ENCODE data around the gene CPA1.

Gene CPA1

GRCh38 chr7:130396109-130396508 is 15.8 kb downstream of the CPA1 start:
- no peak for TF ChIP-seq CTCF (IDR thresholded peaks at IDR 0.05; ENCODE audit: poor library complexity, severe bottlenecking)
- H3K27me3 ChIP-seq (ENCODE audit: insufficient read depth, poor library complexity, severe bottlenecking): no peaks in the 10 kb centered on the region
- H3K9me3 ChIP-seq (ENCODE audit: severe bottlenecking): no peaks in the 10 kb centered on the region
- no peak overlapping the region for H3K4me3 ChIP-seq (ENCODE audit: severe bottlenecking)
- H3K4me1 ChIP-seq (ENCODE audit: insufficient read depth, poor library complexity, severe bottlenecking): no peaks in the 10 kb centered on the region
- ATAC-seq (ENCODE audit: low read depth) (no peak), DNase-seq (ENCODE audit: low spot score) (no peak)
- H3K36me3 ChIP-seq (ENCODE audit: low read depth): peaks cover 10% of the 10 kb centered on the region
- no peak overlapping the region for H3K27ac ChIP-seq (ENCODE audit: poor library complexity, severe bottlenecking)

GRCh38 chr7:130397051-130397757 is 16.9 kb downstream of the CPA1 start:
- ATAC-seq (ENCODE audit: low read depth): no peak
- DNase-seq (ENCODE audit: low spot score): no peak
- H3K9me3 ChIP-seq (ENCODE audit: severe bottlenecking): no peaks in the 10 kb centered on the region
- no peak overlapping the region for H3K4me3 ChIP-seq (ENCODE audit: severe bottlenecking)
- TF ChIP-seq CTCF (IDR thresholded peaks at IDR 0.05; ENCODE audit: poor library complexity, severe bottlenecking): no peak
- H3K27ac ChIP-seq (ENCODE audit: poor library complexity, severe bottlenecking): no peak overlapping the region
- H3K36me3 ChIP-seq (ENCODE audit: low read depth): peaks cover 13% of the 10 kb centered on the region
- no peaks in the 10 kb centered on the region for H3K27me3 ChIP-seq (ENCODE audit: insufficient read depth, poor library complexity, severe bottlenecking)
- H3K4me1 ChIP-seq (ENCODE audit: insufficient read depth, poor library complexity, severe bottlenecking): no peaks in the 10 kb centered on the region

- Histone ChIP-seq H3K36me3 (ENCODE audit: low read depth) (peaks cover 14% of the 10 kb centered on the region), H3K9me3 (ENCODE audit: severe bottlenecking) (no peaks in the 10 kb centered on the region), H3K27ac (ENCODE audit: poor library complexity, severe bottlenecking) (no peak overlapping the region), H3K27me3 (ENCODE audit: insufficient read depth, poor library complexity, severe bottlenecking) (no peaks in the 10 kb centered on the region), H3K4me1 (ENCODE audit: insufficient read depth, poor library complexity, severe bottlenecking) (no peaks in the 10 kb centered on the region), H3K4me3 (ENCODE audit: severe bottlenecking) (no peak overlapping the region)
- no peak for TF ChIP-seq CTCF (IDR thresholded peaks at IDR 0.05; ENCODE audit: poor library complexity, severe bottlenecking)
- no peak for DNase-seq (ENCODE audit: low spot score)
- no peak for ATAC-seq (ENCODE audit: low read depth)
Observed at GRCh38 chr7:130397758-130398073, 17.4 kb downstream of the CPA1 start.

- ATAC-seq (ENCODE audit: low read depth) (no peak), DNase-seq (ENCODE audit: low spot score) (no peak)
- no peak overlapping the region for H3K4me3 ChIP-seq (ENCODE audit: severe bottlenecking)
- H3K36me3 ChIP-seq (ENCODE audit: low read depth): peaks cover 21% of the 10 kb centered on the region
- no peaks in the 10 kb centered on the region for H3K9me3 ChIP-seq (ENCODE audit: severe bottlenecking)
- no peaks in the 10 kb centered on the region for H3K4me1 ChIP-seq (ENCODE audit: insufficient read depth, poor library complexity, severe bottlenecking)
- no peak overlapping the region for H3K27ac ChIP-seq (ENCODE audit: poor library complexity, severe bottlenecking)
- H3K27me3 ChIP-seq (ENCODE audit: insufficient read depth, poor library complexity, severe bottlenecking): no peaks in the 10 kb centered on the region
- no peak for TF ChIP-seq CTCF (IDR thresholded peaks at IDR 0.05; ENCODE audit: poor library complexity, severe bottlenecking)
Observed at GRCh38 chr7:130398526-130399090, 18.3 kb downstream of the CPA1 start.

- Histone ChIP-seq H3K4me1 (ENCODE audit: insufficient read depth, poor library complexity, severe bottlenecking) (no peaks in the 10 kb centered on the region), H3K36me3 (ENCODE audit: low read depth) (peaks cover 22% of the 10 kb centered on the region), H3K9me3 (ENCODE audit: severe bottlenecking) (no peaks in the 10 kb centered on the region), H3K27ac (ENCODE audit: poor library complexity, severe bottlenecking) (no peak overlapping the region), H3K27me3 (ENCODE audit: insufficient read depth, poor library complexity, severe bottlenecking) (no peaks in the 10 kb centered on the region), H3K4me3 (ENCODE audit: severe bottlenecking) (no peak overlapping the region)
- TF ChIP-seq CTCF (IDR thresholded peaks at IDR 0.05; ENCODE audit: poor library complexity, severe bottlenecking): no peak
- no peak for ATAC-seq (ENCODE audit: low read depth)
- no peak for DNase-seq (ENCODE audit: low spot score)
Observed at GRCh38 chr7:130400120-130400572, 19.9 kb downstream of the CPA1 start.

All from RWPE2 (cell line).